ENCODE measurements around the gene DCAF15. TPM values are rescaled to one million over a fixed set of nuclear protein-coding genes. Genes with fewer than 3 reads are reported as not detected.

DCAF15 gene
- total RNA-seq, 1 donor from 2014 or later: 56.6 TPM

DNA sequence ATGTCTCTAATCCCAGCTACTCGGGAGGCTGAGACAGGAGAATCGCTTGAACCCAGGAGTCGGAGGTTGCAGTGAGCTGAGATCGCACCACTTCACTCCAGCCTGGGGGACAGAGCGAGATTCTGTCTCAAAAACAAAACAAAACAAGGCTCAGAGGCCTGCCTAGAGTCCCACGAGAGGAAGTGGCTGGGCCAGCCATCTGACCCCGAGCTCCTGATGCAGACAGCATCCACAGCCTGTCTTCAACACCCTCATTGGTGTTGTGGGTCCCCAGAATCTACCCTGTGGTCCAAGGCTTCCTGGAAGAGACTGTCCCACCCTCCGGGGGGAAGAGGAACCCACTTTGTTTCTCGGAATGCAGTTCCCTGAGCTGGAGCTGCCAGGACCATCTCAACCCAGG, 29.2 kb downstream of the DCAF15 start:
- H3K27me3 Mint-ChIP-seq (ENCODE audit: low read depth): no peaks in the 10 kb centered on the region
- no peak overlapping the region for H3K4me3 Mint-ChIP-seq
- no peak for TF ChIP-seq CTCF (IDR thresholded peaks at IDR 0.05; ENCODE audit: unreplicated experiment)
- H3K9me3 Mint-ChIP-seq: no peaks in the 10 kb centered on the region
- peaks cover 2% of the 10 kb centered on the region for H3K36me3 Mint-ChIP-seq
- peaks cover 20% of the 10 kb centered on the region for H3K4me1 Mint-ChIP-seq
- no peak for DNase-seq (ENCODE audit: low spot score in 2 of 2, unreplicated experiment in 2 of 2)
- H3K27ac Mint-ChIP-seq: no peak overlapping the region

DNA sequence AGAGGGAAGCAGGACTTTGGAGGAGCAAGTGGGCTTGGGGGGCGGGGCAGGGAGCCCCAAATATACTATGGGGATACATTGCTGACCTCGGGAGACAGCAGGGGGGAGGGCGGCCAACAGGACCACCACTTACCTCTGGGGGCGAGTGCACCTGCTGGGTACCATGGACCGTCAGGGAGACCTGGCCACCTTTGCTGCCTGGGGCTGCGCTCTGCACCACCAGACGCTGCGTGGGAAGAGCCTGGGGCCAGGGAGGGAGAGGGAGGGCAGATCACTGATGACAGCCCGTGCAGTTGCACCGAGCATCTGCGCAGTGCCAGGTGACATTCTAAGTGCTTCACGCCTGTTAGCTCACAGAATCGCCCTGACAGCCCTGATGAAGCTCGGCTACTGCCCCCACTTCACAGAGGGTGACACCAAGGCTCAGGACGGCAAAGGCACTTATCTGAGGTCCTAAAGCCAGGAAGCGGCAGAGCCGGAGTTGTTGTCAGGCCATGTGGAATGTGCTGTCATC, 29.7 kb downstream of the DCAF15 start:
- Mint-ChIP-seq H3K4me1 (peaks cover 24% of the 10 kb centered on the region), H3K9me3 (no peaks in the 10 kb centered on the region), H3K27me3 (ENCODE audit: low read depth) (no peaks in the 10 kb centered on the region), H3K36me3 (peaks cover 2% of the 10 kb centered on the region), H3K4me3 (no peak overlapping the region), H3K27ac (no peak overlapping the region)
- no peak for DNase-seq (ENCODE audit: low spot score in 2 of 2, unreplicated experiment in 2 of 2)
- no peak for TF ChIP-seq CTCF (IDR thresholded peaks at IDR 0.05; ENCODE audit: unreplicated experiment)

- no peak overlapping the region for H3K4me3 Mint-ChIP-seq
- H3K4me1 Mint-ChIP-seq: peaks cover 28% of the 10 kb centered on the region
- H3K36me3 Mint-ChIP-seq: peaks cover 2% of the 10 kb centered on the region
- no peaks in the 10 kb centered on the region for H3K9me3 Mint-ChIP-seq
- no peak overlapping the region for H3K27ac Mint-ChIP-seq
- TF ChIP-seq CTCF (IDR thresholded peaks at IDR 0.05; ENCODE audit: unreplicated experiment): no peak
- no peaks in the 10 kb centered on the region for H3K27me3 Mint-ChIP-seq (ENCODE audit: low read depth)
- no peak for DNase-seq (ENCODE audit: low spot score in 2 of 2, unreplicated experiment in 2 of 2)
Observed at GRCh38 chr19:13982773-13983172, 30.5 kb downstream of the DCAF15 start.

- H3K27me3 Mint-ChIP-seq (ENCODE audit: low read depth): no peaks in the 10 kb centered on the region
- peaks cover 2% of the 10 kb centered on the region for H3K36me3 Mint-ChIP-seq
- peaks cover 24% of the 10 kb centered on the region for H3K4me1 Mint-ChIP-seq
- no peak for TF ChIP-seq CTCF (IDR thresholded peaks at IDR 0.05; ENCODE audit: unreplicated experiment)
- H3K27ac Mint-ChIP-seq: no peak overlapping the region
- H3K4me3 Mint-ChIP-seq: no peak overlapping the region
- no peak for DNase-seq (ENCODE audit: low spot score in 2 of 2, unreplicated experiment in 2 of 2)
- H3K9me3 Mint-ChIP-seq: no peaks in the 10 kb centered on the region
Observed at GRCh38 chr19:13983213-13983889, 31.0 kb downstream of the DCAF15 start.

GRCh38 chr19:13984186-13984585, 31.9 kb downstream of the DCAF15 start:
- Mint-ChIP-seq H3K4me1 (peaks cover 22% of the 10 kb centered on the region), H3K27ac (no peak overlapping the region), H3K9me3 (no peaks in the 10 kb centered on the region), H3K36me3 (peaks cover 6% of the 10 kb centered on the region), H3K27me3 (ENCODE audit: low read depth) (no peaks in the 10 kb centered on the region), H3K4me3 (no peak overlapping the region)
- TF ChIP-seq CTCF (IDR thresholded peaks at IDR 0.05; ENCODE audit: unreplicated experiment): no peak
- DNase-seq (ENCODE audit: low spot score in 2 of 2, unreplicated experiment in 2 of 2): no peak
